ENCODE data around the gene TAPT1.
"Not testable (repeated sequence)": the region's sequence is repeated elsewhere in the genome, so short reads cannot be mapped to it uniquely, and the experiment has no call there.

TAPT1 gene

GRCh38 chr4:16212138-16212782, 14.0 kb downstream of the TAPT1 start:
- no peak for DNase-seq (ENCODE audit: low read depth in 2 of 2)

GRCh38 chr4:16207409-16207808, 18.9 kb downstream of the TAPT1 start:
- DNase-seq (ENCODE audit: low read depth in 2 of 2): no peak

GRCh38 chr4:16206848-16207247, 19.4 kb downstream of the TAPT1 start:
- DNase-seq (ENCODE audit: low read depth in 2 of 2): no peak

DNA sequence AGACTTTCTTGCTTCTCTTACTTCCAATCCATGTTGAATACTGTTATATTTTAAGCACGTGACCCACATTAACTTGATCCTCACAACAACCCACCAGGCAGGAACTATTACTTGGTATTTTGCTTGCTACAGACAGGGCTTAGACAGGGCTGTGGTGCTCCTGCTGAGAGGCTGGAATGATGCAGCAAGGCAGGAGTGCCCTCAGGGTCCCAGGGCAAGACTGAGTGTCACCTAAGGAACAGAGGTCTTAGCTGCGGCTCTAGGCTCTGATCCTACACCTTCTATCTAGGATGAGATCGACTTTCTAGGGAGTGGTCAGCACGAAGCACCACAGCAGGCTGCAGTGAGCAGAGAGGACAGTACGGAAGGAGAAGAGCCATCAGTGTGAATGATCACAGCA, 20.0 kb downstream of the TAPT1 start:
- no peak for DNase-seq (ENCODE audit: low read depth in 2 of 2)

- no peak for DNase-seq (ENCODE audit: low read depth in 2 of 2)
These were observed 20.7 kb downstream of the TAPT1 start for GRCh38 chr4:16205298-16206164.

DNA sequence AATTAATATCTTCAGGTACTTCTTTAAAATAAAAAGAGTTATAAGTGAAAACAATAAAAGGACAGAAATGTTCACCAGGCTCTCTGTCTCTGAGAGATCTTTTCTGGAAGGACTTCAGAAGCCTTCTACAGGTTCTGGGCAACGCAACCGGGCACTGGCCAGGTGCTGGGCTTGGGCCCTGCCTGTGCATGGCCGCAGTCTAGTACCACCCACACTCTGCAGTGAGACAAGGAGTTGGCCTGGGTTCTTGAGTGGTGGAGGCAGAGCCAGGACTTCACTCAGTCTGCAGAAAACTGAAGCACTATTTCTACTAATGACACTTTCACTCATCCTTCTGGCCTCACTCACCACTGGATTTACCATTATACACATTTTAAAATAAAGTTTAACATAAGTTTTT, 21.8 kb downstream of the TAPT1 start:
- DNase-seq (ENCODE audit: low read depth in 2 of 2): no peak

- DNase-seq (ENCODE audit: low read depth in 2 of 2): no peak
These were observed 23.2 kb downstream of the TAPT1 start for GRCh38 chr4:16203083-16203482.

GRCh38 chr4:16202598-16202997, 23.7 kb downstream of the TAPT1 start:
- no peak for DNase-seq (ENCODE audit: low read depth in 2 of 2)

- DNase-seq (ENCODE audit: low read depth in 2 of 2): no peak
These were observed 27.2 kb downstream of the TAPT1 start for GRCh38 chr4:16199093-16199492.

GRCh38 chr4:16197876-16198665, 28.2 kb downstream of the TAPT1 start:
- no peak for DNase-seq (ENCODE audit: low read depth in 2 of 2)

DNA sequence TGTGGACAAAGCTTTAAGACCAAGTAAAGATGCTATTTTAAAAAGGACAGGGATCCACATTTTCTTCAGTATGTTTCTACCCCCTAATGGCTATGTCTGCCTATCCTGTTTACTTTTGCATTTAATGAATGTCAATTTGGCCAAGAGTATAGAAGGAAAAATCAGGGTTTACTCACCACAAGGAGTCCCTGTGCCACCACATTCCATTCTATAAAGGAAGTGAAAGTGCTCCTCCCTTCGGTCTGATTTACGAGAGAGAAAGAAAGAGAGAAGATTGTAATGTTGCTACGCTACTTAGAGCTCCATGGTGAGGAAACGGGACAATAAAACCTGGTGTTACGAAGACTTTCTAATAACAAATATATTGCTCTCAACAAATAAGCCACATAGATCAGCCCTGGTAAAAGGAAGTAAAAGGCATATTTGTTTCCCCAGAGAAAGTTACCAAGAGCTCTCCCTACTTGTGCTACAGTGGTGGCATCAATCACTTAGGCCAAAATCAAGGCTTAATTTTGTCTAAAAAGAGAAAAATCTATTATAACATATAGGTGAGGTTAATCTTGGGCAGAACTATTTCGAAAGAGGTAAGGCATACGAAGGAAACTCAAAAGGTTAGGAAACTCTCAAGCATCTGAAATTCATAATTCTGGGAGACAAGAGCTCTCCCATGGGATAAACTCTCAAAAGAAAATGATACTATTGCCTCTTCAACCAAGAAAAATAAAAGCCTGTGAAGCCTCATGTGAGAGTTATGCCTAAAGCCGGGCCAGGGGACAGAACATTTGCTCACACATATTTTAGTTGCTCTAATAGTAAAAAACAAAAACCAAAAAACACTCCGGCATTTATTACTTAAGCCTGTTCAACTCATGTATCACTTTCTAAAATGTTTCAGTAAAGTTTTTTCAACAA, 29.5 kb downstream of the TAPT1 start:
- no peak for DNase-seq (ENCODE audit: low read depth in 2 of 2)

- no peak for DNase-seq (ENCODE audit: low read depth in 2 of 2)
These were observed 31.1 kb downstream of the TAPT1 start for GRCh38 chr4:16195209-16195608.

- not testable (repeated sequence) for DNase-seq (ENCODE audit: low read depth in 2 of 2)
These were observed 31.5 kb downstream of the TAPT1 start for GRCh38 chr4:16194798-16195197.

DNA sequence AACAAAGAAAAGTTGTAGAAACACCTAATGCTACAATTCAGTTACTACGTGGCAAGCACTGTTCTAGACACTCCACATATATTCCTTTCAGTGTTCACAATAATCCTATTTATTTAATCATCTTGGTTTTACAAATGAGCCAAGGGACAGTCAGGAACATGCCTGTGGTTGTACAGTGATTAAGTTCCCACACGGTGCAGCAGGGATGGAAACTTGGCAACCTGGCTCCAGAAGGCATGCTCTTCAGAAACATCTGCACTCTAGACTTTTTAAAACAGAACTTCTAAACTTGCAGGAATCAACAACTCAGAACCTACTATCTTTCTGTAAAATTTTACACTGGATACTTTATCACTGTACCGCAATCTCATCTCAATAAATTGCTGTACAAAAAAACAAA, 32.1 kb downstream of the TAPT1 start:
- DNase-seq (ENCODE audit: low read depth in 2 of 2): no peak

DNA sequence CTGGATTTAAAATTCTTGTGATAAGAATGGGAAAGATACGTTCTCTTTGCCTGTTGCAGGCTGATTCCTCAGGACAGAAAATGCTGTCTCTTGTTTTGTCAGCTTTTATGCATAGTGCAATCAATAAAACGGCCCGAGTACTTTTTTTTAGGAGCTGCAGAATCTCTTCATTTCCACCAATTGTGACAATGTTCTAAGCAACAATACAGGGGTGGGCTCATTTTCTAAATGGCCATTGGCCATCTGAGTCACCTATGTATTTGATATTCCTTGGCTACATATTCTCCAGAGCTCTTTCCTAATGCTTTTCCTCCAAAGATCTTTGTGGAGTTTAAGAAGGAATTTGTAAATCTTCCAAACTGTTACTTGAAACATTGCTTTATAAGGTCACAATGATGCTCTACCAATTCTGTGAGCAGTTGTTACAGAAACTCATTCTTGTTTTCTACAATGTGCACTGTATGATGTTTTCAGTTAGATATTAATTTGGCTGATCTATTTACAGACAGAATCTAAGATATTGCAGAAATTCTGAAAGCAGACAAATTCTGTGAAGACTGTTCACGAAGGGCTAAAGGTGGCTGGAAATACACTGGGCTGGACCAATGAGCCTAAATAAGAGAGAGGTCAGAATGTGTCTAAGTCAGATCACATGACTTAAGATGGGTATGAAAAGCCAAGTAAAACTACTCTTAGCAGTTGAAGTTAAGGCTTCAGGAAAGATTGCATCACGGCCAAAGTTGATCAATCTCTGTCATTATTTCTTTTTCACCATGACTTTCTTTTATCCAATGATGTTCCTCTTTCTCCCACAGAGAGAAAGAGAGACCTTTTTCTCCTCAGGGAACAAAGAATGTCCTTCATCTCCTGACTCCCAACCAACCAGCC, 33.4 kb downstream of the TAPT1 start:
- DNase-seq (ENCODE audit: low read depth in 2 of 2): no peak

GRCh38 chr4:16192057-16192456, 34.2 kb downstream of the TAPT1 start:
- DNase-seq (ENCODE audit: low read depth in 2 of 2): no peak

- DNase-seq (ENCODE audit: low read depth in 2 of 2): no peak
These were observed 38.8 kb downstream of the TAPT1 start for GRCh38 chr4:16187455-16187854.

- DNase-seq (ENCODE audit: low read depth in 2 of 2): no peak
These were observed 39.3 kb downstream of the TAPT1 start for GRCh38 chr4:16186986-16187385.

DNA sequence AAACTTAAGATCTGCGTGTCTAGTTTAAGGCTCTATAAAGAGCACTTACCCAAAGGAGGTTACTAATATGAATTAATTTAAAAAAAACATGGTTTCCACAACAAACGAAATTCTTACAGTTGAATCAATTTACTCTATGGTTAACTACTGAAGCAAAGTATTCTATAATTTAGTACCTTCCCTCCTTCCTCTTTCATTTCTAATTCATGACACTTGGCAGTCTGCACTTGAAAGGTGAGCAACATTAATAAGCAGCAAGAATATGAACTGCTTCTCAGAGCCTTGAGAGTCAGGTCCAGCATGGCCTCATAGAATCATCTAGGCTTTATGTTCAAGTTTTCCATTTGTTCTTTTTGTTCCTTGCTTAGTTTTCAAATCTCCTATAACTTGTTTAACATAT, 42.7 kb downstream of the TAPT1 start:
- no peak for DNase-seq (ENCODE audit: low read depth in 2 of 2)

DNA sequence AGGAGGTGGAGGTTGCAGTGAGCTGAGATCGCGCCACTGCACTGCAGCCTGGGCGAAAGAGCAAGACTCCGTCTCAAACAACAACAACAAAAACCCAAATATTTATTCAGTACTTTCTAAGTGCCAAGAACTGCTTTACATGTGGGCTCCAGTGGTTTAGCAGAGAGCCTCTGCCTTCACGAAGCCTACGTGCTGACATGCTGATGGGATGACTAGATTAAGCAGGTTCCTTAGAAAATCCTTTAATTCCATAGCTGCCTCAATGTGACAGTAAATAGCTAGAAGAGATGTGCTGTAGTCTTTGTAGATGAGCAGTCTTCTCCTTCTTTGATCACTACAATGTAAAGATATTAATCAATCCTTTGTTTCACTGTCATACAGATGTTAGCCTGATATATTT, 49.6 kb downstream of the TAPT1 start:
- no peak for DNase-seq (ENCODE audit: low read depth in 2 of 2)
